GM12874 (cell line): ENCODE results near the gene NAPB.

Source experiments
- CTCF ChIP-seq: IDR thresholded peaks from 2 replicates; pipeline ENCODE4 v1.5.1; 2011; ENCODE audit warnings: low read depth, mild to moderate bottlenecking, control low read depth, low read length, moderate library complexity; ENCODE audit not compliant: insufficient read depth

NAPB gene

GRCh38 chr20:23409800-23410199 lies 11.5 kb downstream of the NAPB start:
- no peak for TF ChIP-seq CTCF

- no peak for TF ChIP-seq CTCF
Measured at GRCh38 chr20:23408957-23409356, 12.3 kb downstream of the NAPB start.

GRCh38 chr20:23407781-23408464 lies 13.4 kb downstream of the NAPB start:
- TF ChIP-seq CTCF: no peak

GRCh38 chr20:23406880-23407279 lies 14.4 kb downstream of the NAPB start:
- TF ChIP-seq CTCF: no peak

GRCh38 chr20:23404196-23404595 lies 17.1 kb downstream of the NAPB start:
- TF ChIP-seq CTCF: no peak

GRCh38 chr20:23403751-23404150 lies 17.5 kb downstream of the NAPB start:
- no peak for TF ChIP-seq CTCF

GRCh38 chr20:23401051-23401450 lies 20.2 kb downstream of the NAPB start:
- TF ChIP-seq CTCF: no peak
